Pulmonary artery endothelial cell (primary cell): ENCODE data around the gene CCT8. TPM values are rescaled to one million over a fixed set of nuclear protein-coding genes. Genes with fewer than 3 reads are reported as not detected.

Experiments used
- DNase-seq: peaks from one replicate; pipeline ENCODE4 v3.0.0-alpha.2; 2011; ENCODE audit warnings: low read depth, low spot score
- total RNA-seq: library from RNA; depleted of rRNA; stranded (reverse); fragments of >200 nt; gene quantifications from 2 replicates; pipeline ENCODE4 v1.2.3, GENCODE V29; 2014

Gene CCT8, protein sequence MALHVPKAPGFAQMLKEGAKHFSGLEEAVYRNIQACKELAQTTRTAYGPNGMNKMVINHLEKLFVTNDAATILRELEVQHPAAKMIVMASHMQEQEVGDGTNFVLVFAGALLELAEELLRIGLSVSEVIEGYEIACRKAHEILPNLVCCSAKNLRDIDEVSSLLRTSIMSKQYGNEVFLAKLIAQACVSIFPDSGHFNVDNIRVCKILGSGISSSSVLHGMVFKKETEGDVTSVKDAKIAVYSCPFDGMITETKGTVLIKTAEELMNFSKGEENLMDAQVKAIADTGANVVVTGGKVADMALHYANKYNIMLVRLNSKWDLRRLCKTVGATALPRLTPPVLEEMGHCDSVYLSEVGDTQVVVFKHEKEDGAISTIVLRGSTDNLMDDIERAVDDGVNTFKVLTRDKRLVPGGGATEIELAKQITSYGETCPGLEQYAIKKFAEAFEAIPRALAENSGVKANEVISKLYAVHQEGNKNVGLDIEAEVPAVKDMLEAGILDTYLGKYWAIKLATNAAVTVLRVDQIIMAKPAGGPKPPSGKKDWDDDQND
- total RNA-seq = 316 and 404 TPM in 2 replicates

DNA sequence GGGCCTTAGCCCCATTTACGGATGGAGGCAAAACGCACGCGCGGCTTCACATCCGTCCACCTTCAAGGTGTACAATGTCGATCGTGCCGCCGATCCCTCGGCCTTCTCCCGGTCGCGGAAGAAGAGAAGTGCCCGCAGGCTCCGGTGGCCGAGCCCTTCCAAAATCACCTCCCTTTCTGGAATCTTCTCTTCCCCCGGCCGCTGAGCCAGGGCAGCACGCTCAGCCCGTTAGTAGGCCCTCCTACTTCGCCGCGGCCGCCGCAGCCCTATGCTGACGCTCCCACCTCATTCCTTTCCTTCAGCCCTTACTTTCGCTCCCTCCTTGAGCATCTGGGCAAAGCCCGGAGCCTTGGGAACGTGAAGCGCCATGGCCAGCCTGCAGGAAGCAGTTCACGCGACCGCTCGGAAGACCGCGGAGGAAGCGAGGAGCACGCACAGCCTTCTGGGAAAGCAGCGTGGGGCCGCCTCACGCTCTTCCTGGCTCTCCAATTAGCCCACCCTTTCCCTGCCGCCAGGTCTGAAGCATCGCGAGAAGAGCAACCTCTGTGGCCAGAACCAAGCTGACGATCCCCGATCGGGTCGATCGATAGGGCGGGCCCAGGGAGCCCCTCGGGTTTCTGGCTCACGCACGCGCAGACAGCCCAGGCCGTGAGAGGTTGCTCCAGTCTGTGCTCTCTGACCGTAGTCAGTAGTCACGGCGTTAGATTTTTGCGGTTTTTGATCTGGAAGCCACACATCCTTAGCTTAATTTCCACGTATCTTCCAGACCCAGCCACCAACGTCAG lies at the start of gene CCT8:
TSS of gene CCT8 (minus strand) at position 427 of the 785 bp plus-strand sequence. CDS start at position 369, 58 bp downstream.
- peak; percentile 98 for DNase-seq

DNA sequence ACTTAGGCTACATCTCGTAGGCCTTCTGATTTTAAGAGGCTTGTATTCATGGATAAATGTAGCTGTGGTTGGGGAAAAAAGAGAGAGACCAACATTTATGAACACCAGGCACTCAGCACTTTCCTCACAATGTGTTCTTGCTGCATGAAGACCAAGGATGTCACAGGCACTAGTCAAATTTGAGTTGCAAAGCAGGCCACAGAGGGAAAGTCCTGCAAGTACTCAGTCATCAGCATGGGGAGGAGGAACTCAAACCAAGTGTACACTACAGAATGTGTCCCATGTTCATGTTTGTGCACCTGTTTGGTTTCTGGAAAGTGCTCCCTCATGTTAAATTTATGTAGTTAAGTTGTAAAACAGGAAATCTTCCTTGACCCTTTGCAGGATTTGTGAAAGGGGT lies 48.3 kb upstream of the CCT8 start:
- no peak for DNase-seq

GRCh38 chr21:29117372-29117955 lies 44.0 kb upstream of the CCT8 start:
- DNase-seq = no peak

DNA sequence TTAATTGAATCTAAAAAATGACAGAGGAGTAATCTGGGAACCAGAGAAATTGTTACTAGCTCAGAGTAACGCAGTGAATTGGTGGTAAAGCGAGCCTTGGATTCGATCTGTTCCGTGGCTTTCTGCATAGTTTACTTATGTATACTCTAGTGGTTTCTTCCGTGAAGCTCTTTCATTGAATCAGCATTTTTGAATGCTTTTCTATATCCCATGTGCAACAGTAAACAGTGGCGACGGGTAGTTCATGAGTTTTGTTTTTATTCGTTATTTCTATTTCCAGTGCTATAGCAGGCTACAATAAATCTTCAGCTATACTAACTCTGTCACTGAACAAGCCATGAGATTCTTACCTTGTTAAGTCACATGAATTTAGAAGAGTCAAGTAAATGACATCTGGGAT lies 42.5 kb upstream of the CCT8 start:
- DNase-seq = no peak

- no peak for DNase-seq
Observed at GRCh38 chr21:29114765-29115500, 41.5 kb upstream of the CCT8 start.

DNA sequence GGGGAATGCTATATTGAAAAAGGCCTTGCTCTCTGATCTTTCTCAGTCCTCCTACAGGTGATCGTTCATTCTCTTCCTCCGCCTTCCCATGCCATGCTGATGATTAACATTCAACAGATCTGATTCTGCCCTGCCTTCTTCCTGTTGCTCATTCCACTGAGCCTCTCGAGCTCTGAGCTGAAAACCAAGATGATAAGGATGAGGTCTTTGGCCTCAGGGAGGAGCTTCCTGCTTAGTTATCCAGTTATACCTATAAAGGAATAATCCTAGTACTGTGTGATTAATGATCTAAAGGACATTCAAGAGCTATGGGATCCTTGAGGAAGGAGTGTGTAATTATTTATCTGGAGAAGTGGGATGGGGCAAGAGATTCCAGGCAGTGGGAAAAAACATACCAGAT lies 31.8 kb upstream of the CCT8 start:
- DNase-seq = no peak

DNA sequence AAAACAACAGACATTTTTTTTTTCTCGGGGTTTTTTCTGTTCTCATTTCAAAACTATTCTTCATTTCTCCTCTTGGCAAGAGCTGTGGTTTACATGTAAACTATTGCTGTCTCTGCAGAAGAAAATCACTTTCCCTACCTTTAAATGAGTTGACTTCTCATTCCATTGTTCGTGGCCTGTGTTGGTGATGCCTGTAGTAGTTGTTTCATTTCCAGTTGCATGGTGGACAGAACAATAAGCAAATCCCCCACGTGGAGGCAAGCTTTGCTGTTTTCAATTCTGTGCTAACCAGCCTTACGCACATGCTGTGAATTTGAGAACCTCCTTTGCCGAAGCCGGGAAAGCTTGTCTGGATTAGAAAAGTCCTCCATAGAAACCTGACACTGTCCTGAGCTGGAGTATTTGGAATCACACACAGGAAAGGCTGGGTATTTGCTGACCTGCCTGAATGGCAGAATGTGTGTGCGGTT lies 30.8 kb upstream of the CCT8 start:
- no peak for DNase-seq

GRCh38 chr21:29102791-29103257 lies 29.4 kb upstream of the CCT8 start:
- DNase-seq = no peak

- no peak for DNase-seq
Observed at GRCh38 chr21:29098156-29098555, 24.7 kb upstream of the CCT8 start.

- no peak for DNase-seq
Observed at GRCh38 chr21:29096218-29097015, 23.0 kb upstream of the CCT8 start.

DNA sequence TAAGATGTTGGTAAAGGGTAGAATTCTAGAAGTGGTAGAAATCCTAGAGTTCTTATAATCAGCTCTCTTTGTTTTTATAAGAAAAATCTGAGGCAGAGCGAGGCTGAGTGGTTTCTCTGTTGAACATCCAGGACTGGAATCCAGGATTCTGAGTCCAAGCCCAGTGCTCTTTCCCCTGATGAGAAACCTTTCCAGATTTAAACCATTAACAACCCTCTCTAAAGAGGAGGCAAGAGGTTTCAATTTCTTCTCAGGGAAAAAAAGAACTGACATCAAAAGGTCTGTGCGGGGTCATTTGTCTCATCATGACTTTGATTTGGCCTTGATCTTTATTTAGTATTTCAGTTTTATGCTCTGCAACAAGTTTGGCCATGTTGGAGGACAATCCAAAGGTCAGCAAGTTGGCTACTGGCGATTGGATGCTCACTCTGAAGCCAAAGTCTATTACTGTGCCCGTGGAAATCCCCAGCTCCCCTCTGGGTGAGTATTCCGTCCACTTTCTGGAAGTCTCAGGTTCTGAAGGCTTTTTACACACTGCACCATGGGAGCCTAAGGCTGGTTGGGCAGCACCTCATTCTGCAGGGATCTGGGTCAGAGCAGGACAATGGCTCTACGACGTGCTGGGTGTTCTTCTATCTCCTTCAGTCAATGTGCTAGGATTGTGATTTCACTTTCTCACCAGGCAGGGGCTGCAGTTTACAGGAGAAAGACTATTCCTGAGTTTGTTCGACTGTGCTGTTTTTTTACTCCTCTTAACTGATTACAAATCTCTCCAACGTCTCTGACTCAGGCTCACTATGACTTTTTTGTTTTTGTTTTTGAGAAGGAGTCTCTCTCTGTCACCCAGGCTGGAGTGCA lies 18.9 kb upstream of the CCT8 start:
- no peak for DNase-seq

GRCh38 chr21:29091033-29091432 lies 17.6 kb upstream of the CCT8 start:
- DNase-seq = no peak

- DNase-seq = no peak
Observed at GRCh38 chr21:29085106-29085752, 11.8 kb upstream of the CCT8 start.

GRCh38 chr21:29084372-29084771 lies 10.9 kb upstream of the CCT8 start:
- DNase-seq = no peak

DNA sequence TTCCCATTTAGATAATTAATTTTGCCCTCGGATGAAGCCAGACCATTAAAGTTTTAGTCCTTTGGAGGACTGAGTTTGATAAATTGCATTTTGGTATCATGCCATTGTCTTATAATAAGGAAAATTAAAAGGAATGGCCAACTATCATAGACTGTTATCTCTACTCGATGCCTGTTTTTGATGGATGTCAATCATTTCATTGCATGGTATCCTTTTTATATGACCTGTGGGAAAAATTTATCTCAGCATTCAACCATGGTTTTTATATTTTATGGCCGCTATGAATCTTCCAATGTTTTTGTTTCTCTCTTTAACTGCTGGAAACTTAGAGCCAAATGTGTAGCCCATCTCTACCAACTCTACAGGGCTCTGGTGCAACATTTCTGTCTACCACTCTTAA lies 9.9 kb upstream of the CCT8 start:
- no peak for DNase-seq

- no peak for DNase-seq
Observed at GRCh38 chr21:29082046-29082815, 8.8 kb upstream of the CCT8 start.

- no peak for DNase-seq
Observed at GRCh38 chr21:29080454-29080941, 7.0 kb upstream of the CCT8 start.
